AG10803 (cell line): ENCODE data around the gene VWF.
A peak's percentile ranks its signal among the peaks of the same experiment; 100 is the strongest.

Experiments used
- DNase-seq: peaks from one replicate; pipeline ENCODE4 v3.0.0; 2010; ENCODE audit warnings: low read depth
- H3K4me3 ChIP-seq: 2 replicates; pipeline ENCODE4 v1.5.1; 2011; ENCODE audit warnings: mild to moderate bottlenecking, low read length, control low read depth
- CTCF ChIP-seq: conservative IDR thresholded peaks from 2 replicates; pipeline ENCODE4 v1.5.1; 2011; ENCODE audit warnings: mild to moderate bottlenecking, low read length, control low read depth, inconsistent platforms

VWF gene

GRCh38 chr12:6088921-6089747 lies 35.3 kb downstream of the VWF start:
- no peak overlapping the region for H3K4me3 ChIP-seq
- DNase-seq = no peak
- no peak for TF ChIP-seq CTCF

- TF ChIP-seq CTCF = no peak
- no peak for DNase-seq
- no peak overlapping the region for H3K4me3 ChIP-seq
Observed at GRCh38 chr12:6086316-6086715, 38.2 kb downstream of the VWF start.

- TF ChIP-seq CTCF = no peak
- H3K4me3 ChIP-seq = no peak overlapping the region
- DNase-seq = no peak
Observed at GRCh38 chr12:6085841-6086240, 38.6 kb downstream of the VWF start.

- no peak for DNase-seq
- no peak overlapping the region for H3K4me3 ChIP-seq
- no peak for TF ChIP-seq CTCF
Observed at GRCh38 chr12:6084969-6085450, 39.5 kb downstream of the VWF start.

- peak; percentile 75 for DNase-seq
- no peak overlapping the region for H3K4me3 ChIP-seq
- TF ChIP-seq CTCF = peak; percentile 7; the same call in 1 of the 2 replicates
Observed at GRCh38 chr12:6084261-6084968, 40.1 kb downstream of the VWF start.

GRCh38 chr12:6083601-6084000 lies 40.9 kb downstream of the VWF start:
- no peak for TF ChIP-seq CTCF
- no peak for DNase-seq
- no peak overlapping the region for H3K4me3 ChIP-seq
